Activated gamma-delta T cell (primary cell): Measurements from ENCODE around the gene SHFL.

Experiments
- DNase-seq: peaks from one replicate; lab custom pipeline; 2025; lab: John Stamatoyannopoulos, UW

The SHFL gene

DNA sequence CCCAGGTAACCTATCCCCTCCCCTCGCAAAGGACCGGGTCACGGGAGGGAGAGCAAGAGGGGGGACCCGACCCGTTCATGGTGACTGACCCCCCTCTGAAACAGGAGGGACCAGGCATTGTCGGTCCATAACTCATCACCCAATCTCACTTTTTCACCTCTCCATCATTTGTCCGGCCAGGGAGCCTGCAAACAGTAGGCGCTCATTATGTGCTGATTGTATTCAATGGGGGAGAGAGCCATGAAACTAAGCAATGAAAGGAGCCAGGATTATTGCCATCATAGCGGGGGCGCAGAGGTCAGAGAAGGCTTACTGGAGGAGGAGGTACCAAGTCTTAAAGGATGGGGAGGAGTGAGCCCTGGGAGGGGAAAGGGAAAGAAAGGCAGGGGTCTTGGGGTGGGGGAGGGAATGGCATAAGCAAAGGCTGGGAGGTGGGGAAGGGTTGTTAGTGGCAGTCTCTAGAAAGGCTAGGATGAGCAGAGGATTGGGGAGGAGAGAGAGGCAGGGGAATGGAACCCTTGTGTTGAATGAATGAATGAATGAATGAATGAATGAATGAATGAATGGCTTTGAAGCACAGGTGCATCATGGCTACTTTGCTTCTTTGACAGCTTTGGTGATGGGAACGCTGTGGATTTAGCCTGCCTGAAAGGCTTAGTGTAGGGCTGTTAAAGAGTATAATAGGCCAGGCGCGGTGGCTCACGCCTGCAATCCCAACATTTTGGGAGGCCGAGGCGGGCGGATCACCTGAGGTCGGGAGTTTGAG, 1.4 kb downstream of the SHFL start:
- no peak for DNase-seq

DNA sequence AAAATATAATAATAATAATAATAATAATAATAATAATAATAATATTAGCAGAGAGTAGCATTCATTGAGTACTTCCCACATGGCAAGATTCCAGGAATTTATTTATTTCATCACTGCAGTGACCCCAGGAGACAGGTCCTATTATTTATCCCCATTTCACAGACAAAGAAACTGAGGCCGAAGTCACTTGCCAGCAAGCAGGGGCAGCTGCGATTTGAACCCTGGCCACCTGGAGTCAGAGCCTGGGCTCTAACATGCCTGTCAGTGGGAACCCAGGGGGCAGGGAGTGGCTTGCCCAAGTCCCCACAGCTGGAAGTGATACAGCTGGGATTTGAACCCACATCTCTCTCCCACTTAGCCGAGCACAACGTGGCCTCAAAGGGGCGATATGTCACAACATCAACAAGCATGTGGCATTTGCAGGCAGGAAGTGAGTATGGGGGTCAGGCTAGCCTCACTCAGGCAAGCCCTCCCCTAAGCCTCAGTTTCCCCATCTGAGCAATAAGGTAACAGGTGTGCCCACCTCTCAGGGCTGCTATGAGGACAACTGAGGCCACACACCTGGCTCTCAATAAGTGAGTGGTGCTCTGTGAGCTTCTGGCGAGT, 2.9 kb downstream of the SHFL start:
- DNase-seq = no peak

DNA sequence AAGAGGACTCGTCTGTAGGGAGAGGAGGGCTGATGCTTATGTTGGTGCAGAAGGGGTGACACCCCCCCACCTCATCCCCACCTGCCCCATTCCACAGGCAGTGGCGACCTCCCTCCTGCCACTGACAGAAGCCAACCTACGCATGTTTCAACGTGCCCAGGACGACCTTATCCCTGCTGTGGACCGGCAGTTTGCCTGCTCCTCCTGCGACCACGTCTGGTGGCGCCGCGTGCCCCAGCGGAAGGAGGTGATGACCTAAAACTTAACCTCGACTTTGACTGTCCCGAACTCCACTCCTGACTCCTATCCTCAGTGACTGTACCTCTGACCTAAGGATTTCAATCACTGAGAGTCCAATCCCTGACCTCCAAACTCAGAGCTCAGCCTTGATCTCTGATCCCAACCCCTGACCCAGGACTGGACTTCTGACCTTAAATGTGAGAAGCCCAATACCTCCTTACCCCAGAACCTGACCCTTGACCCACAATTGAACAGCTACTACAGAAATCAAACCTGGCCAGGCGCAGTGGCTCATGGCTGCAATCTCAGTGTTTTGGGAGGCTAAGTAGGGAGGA, 3.8 kb downstream of the SHFL start:
- DNase-seq = no peak

DNA sequence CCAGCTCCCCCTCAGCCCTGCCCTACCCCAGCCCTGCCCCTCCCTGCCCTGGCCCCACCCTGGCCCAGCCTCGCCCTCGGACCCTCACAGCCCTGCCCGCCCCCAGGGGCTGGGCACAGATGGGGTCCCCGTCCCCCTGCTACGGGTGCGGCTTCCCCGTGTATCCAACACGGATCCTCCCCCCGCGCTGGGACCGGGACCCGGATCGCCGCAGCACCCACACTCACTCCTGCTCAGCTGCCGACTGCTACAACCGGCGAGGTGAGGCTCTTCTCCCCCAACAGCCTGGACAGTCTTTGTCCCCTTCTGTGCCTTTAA, 5.2 kb downstream of the SHFL start:
- no peak for DNase-seq

DNA sequence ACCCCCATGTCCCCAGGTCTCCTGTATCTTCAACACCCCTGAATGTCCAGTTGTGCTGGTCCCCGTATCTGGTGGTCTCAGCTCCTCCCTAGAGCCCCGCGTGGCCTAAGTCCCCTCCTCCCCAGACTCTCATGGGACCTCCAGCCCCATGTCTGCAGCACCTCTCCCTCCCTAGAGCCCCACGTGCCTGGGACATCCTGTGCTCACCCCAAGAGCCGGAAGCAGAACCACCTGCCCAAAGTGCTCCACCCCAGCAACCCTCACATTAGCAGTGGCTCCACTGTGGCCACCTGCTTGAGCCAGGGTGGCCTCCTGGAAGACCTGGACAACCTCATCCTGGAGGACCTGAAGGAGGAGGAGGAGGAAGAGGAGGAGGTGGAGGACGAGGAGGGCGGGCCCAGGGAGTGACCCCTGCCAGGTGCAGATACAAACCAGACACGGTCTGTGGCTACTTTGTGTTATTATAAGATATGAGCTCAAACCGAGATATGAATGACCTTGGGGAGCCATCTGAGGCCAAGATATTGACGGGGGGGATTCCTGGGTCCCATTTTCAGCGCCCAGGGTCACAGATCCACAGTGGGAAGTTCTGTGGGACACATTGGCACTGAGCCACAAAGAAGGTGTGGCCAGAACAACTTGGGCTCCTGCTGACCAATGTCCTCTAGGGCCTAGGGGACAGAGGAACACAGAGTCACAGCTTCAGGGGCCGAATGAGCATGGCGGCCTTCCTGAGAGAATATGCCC, 6.0 kb downstream of the SHFL start:
- DNase-seq = no peak

DNA sequence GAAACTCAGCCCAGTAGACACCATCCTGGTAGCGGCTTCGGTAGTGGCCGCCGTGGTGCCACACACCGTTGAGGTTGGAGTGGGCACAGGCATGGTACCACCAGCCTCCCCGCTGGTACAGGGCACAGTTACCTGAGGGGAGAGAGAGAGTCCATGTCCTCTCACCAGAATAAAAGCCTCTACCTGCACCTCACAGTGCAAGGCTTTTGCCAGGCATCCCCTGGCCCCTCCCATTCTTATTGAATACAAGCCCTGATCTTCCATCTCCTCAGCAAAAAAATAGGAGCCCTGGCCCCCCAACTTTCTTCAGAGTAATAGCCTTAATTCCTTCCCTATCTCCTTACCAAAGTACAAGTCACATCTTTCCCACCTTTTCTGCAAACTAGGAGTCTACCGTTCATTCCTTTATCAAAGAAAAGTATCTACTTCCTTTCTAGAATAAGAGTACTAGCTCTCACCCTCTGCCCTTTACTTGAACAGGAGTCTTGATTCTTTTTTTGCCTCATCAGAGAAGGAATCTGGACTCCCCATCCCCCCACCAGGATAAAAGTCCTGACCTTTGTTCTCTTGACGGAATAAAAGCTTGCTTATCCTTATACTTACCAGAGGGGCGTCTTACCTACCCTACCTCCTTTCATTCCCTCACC, 6.7 kb downstream of the SHFL start:
- DNase-seq = no peak

DNA sequence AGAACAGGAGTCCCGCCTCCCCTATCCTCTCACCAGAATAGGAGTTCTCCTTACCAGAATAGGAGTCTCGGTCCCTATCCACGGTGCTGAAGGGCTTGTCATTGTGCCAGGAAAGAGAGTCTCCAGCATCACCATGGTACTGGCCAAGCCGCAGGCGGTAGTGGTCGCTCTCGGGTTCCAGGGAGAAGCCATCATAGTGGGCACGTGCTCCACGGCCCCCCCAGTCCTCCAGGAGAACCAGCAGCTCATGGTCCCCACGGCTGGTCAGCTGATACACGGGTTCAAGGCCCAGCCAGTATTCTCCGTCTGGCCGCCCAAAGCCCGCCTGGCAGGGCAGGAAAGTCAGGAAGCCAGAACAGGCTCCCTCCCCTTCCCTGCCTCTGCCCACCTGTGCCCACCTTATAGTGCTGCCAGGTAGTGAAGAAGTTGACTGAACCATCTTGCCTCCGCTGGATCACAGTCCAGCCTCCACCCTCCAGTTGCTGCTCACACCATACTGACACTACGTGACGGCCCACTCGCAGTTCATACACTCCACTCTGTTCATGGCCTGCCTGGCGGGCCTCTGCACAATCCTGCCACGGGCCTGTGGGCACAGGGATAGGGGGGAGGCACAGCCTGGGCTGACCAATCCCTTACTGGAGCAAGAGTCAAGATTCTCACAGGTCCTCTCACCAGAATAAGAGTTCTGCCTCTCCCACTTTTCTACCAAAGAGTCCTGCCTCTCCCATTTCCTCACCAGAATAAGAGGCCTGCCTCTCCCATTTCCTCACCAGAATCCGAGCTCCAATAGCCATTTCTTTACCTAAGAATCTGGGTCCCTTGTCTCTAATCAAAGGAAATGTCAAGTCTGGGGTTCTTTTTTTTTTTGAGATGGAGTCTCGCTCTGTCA, 7.4 kb downstream of the SHFL start:
- DNase-seq = no peak

DNA sequence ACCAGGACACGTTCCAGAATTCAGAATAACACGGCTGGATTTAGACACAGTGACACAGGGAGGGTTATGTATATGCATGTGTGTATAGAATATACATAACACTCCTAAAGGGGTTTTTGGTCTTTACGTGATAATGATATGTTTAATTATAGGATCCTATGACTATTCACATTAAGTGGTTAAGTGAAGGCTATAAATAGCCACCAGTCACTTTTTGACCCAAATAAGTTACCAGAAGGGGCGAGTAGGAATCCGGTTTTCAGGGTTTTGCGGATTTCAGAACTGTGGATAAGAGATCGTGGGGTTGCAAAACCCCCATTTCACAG, 9.5 kb downstream of the SHFL start:
- DNase-seq = no peak

DNA sequence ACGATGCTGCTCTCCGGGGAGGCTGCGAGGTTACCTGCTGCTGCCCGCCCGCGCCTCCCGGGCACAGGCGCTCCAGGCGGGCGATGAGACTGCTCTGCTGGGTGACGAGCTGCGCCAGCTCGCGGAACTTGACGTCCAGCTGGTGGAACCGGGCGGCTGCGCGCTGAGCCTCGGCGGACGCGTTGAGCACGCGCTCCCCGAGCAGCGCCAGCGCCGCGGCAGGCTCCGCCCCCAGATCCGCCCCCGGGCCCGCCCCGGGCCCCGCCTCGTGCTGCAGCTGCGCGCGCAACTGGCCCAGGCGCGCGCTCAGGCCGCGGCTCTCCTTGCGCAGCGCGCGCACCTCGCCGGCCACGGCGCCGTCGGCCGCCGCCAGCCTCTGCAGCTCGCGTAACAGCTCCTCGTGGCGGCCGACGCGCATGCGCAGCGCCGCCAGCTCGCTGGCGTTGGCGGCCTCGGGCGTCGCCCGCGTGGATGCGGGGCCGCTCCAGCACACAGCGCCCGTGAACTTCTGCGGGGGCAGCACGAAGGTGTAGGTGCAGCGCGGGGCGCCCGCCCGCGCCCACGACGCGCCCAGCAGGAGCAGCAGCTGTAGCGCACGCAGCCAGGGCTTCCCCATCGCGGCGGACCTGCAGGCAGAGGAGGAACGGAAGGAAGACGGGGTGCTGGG, 10.0 kb downstream of the SHFL start:
- DNase-seq = peak; percentile 92

DNA sequence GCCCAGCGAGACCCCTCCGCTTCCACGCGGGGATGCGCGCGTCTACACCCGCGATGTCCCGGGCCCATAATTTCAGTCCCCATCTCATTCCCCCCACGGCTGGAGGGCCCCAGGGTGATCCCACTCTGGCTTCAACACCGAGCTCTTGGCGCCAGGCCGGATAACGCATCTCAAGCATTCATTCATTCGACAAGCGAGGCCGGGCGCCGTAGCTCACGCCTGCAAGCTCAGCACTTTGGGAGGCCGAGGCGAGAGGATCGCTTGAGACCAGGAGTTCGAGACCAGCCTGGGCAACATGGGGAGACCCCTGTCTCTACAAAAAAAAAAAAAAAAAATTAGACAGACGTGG, 10.5 kb downstream of the SHFL start:
- DNase-seq = no peak

DNA sequence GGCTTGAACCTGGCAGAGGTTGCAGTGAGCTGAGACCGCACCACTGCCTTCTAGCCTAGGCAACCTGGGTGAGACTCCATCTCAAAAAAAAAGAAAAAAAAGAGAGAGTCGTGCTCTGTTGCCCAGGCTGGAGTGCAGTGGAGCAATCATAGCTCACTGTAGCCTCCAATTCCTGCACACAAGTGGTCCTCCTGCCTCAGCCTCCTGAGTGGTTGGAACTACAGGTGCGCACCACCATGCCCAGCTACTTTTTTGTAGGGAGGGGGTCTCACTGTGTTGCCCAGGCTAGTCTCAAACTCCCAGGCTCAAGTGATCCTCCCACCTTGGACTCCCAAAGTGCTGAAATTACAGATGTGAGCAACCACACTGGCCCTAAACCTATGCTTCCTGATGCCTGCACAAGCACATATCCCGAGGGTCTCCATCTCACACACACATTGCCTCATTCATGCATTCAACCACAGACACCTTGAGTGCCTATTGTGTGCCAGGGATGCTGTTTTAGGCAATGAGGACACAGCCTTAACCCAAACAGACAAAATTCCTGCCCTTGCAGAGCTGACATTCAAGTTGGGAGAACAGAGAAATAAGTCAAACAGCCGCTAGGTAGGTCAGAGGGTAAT, 14.2 kb downstream of the SHFL start:
- DNase-seq = no peak

DNA sequence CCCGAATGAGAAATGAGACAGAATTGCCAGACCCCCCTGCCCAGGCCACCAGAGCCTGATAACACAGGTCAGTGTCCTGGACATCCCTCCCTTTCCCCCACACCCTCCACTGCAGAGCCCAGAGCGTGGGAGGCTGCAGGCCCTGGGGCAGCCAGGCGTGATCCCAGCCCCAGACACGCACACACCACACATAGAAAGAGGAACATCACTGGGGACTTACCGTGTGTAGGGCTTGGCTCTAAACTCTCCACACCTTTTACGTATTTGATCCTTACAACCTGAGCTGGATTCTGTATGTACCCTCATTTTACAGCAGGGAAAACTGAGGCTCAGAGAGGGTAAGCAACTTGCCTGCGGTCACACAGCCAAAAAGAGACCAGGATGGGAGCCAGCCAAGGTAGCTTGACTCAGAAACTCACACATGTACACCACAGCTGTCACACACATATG, 16.7 kb downstream of the SHFL start:
- no peak for DNase-seq

DNA sequence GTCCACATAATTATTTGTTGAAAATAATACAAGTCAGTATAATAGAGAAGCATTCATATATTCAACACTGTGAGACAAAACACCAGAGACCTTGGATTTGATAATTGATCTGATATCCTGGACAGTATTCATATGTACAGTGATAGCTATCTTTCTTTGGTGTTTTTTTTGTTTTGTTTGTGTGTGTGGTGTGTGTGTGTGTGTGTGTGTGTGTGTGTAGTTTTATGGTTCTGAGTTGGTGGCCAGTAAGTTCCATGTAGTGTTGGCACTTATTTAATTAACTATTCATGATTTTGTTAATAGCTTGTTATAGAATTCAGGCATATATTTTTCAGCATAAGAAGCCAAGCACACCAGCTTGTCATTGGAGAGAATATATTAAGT, 18.0 kb downstream of the SHFL start:
- no peak for DNase-seq

DNA sequence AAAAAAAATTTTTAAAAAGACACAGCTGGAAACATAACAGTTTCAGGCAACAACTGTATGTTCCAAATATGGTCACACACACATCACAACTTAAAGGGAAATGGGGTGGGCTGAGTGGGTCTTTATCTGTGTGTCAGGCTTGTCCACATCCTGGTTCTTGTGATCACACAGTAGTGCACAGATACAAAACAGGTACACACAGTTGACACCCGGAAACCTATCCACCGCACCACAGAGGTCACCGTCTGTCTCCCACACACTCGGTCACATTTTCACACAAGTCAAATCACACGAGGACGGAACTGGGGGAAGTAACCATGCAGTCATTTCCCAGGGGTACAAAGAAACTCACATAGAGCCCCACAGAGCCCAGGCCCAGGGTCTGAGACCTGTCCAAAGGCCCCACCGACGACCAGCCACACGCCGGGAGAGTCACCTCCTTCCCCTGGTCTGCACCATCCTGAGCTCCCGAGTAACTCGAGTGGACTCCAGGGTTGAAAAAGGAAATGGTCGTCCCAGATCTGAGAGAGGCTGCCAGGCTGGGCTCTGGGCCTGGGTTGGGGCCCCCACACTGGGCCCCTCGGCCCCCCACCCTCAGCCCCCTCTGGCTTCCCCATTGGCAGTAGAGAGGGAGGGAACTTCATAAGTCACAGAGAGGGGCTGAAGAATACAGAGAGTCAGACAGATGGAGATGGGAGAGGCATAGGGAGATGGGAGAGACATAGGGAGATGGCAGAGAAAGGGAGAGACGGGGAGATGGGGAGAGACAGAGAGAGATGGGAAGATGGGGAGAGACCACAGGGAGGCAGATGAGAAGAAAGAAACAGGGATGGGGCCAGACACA, 18.8 kb downstream of the SHFL start:
- no peak for DNase-seq

DNA sequence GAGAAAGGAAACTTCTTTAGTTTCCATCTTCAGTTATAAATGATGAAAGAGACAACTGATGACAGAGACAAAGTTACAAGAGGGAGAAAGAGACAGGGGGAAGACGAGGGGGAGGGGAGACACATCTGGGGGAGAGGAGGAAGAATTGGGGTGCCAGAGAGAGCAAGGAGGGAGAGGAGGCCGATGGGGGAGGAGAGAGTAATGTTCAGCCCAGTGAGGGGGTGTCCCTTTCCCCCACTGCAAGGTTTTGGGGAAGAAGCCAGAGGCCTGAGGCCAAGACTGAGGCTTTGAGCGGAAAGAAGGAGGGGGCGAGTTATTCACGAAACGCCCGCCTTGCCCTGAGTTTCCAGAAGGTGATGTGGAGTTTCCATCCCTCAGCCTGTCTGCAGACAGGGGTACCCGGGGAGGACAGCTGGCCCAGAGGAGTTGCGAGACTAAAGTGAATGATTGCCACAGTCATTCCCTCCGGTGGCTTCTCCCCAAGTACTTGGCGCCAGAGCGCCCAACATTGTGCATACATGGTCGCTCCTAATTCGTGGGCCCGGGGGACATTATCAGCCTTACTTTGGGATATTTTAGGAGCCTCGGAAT, 19.5 kb downstream of the SHFL start:
- no peak for DNase-seq

DNA sequence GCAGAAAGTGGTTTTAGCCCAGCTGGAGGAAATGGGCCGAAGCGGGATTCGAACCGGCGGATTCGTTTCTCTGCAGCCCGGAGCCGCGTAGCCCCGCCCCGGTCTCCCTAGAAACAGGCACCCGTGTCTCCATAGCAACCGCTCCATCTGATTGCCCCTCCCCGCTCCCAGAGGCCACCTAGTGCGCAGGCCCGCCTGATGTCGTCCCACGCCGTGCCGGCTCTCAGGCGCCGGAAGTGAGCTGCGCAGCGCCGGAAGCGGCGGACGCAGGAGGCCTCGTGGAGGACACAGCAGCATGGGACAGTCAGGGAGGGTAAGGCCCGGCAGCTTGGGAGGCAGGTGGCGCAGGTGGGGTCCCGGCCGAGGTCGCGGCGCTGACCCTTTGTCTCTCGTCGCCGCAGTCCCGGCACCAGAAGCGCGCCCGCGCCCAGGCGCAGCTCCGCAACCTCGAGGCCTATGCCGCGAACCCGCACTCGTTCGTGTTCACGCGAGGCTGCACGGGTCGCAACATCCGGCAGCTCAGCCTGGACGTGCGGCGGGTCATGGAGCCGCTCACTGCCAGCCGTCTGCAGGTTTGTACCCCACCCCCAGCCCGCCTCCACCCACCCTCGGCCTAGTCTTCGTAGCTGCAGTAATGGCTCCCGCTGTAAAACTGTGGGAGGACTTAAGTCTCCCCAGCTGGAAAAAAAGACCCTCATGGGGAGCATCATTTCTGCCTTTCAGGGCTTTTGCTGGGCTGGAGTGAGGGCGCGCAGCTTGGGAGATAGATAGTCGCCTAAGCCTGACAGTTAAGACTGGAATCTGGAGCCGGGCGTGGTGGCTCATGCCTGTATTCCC, 20.2 kb downstream of the SHFL start, which contains the start of gene PPAN:
Gene PPAN (plus strand): TSS at position 263 of the 837 bp plus-strand sequence. CDS start 33 bp downstream, at position 296.
- DNase-seq = peak; percentile 92

DNA sequence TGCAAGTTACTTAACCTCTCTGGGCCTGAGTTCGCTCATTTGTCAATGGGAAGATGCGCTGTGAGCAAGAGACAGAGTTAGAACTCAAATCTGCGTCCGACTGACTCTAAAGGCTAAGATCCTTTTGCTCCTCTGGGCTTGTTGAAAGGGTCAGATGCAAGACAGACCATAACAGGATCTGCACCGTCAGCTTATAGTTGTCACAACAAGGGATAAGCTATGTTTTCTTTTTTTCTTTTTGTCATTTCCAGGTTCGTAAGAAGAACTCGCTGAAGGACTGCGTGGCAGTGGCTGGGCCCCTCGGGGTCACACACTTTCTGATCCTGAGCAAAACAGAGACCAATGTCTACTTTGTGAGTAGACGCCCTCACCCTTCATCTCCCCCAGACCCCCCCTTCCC, 21.1 kb downstream of the SHFL start:
- DNase-seq = no peak

DNA sequence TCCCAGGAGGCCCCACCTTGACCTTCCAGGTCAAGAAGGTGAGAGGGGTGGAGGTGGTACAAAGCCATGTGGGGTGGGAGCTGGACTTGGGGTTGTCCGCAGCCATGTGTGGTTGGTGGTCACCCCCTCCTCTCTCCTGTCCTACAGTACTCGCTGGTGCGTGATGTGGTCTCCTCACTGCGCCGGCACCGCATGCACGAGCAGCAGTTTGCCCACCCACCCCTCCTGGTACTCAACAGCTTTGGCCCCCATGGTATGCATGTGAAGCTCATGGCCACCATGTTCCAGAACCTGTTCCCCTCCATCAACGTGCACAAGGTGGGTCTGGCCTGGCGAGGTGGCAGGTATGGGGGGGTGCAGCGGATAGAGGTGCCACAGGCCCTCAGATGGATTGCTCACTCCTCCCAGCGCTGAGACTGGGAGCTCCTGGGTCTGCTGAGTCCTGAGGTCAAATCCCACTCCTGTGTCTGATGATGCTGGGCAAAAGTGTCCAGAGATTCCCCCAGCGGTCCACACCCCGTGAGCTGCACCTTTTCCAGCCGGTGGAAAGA, 21.8 kb downstream of the SHFL start:
- DNase-seq = no peak
